HuH-7 (cell line): Measurements from ENCODE around the gene CACFD1.

Source experiments
- DNase-seq: peaks from one replicate; pipeline ENCODE4 v3.0.0; 2011; ENCODE audit warnings: low spot score

CACFD1 gene

GRCh38 chr9:133459476-133460404 is at the start of gene CACFD1:
Gene CACFD1 (plus strand): TSS chr9:133459978. CDS start chr9:133460067, 89 bp downstream.
- DNase-seq, result peak; percentile 99

DNA sequence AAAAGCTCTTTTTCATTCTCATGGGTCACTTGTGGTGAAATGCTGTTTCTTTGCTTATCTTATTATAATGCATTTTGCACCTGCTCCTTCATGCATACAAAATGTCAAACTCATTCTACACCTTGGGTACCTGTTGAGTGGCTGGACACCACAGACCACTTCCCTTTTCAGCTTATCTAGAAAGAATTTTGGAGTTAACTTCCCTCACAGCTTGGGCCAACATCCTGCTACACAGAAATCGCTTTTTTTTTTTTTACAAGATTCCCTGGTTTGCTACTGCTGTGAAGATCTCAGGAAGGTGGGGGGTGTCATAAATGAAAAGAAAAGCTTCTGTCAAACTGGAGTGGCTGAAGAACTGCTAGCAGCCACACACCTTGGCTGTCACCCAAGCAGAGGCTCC is 44.6 kb upstream of the CACFD1 start:
- no peak for DNase-seq

DNA sequence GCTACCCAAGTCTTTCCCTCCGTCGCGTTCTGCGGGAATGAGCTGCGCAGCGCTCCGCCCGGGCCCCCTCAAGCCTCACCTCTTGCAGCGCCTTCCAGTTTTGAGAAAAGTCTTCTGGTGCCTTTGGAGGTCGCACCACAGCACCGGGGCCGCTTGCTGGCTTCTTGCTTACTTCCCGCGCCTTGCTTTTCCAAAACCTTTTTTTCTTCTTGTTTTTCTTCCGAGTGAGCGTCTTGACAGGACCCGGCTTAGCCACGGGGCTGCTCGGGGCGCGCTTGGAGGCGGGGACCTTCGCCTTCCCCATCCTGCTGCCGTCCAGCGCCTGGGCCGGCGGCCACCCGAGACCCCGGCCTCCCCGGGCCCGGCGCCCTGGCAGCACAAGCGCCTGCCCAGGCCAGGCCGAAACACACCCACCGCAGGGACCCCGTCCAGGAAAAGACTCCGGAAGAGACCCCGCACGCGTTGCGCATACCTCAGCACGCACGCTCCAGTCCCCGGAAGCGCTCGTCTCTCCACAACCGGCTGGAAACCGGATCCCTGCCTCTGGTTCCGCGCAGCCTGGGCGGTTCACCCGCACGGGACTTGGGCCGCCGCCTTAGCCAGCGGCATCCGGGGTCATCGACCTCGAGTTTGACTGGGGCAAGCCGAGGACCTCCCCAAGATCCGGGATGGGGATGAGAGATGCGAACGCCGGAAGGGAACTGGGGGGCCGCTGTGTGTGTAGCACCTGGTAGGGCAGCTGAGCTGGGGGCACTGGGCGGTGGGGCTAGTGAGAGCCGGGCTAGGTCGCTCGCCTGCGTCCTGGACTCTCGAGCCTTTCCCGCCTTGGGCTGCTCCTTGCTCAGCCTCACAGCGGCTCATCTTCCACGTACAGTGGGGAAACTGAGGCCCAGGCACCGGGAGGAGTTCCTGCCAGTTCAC is 42.0 kb upstream of the CACFD1 start, which contains the start of gene REXO4:
TSS of gene REXO4 (minus strand) at position 470 of the 921 bp plus-strand sequence. CDS start at position 304, 166 bp downstream.
- peak; percentile 93 for DNase-seq

- no peak for DNase-seq
Observed at GRCh38 chr9:133419005-133419404, 40.8 kb upstream of the CACFD1 start.

DNA sequence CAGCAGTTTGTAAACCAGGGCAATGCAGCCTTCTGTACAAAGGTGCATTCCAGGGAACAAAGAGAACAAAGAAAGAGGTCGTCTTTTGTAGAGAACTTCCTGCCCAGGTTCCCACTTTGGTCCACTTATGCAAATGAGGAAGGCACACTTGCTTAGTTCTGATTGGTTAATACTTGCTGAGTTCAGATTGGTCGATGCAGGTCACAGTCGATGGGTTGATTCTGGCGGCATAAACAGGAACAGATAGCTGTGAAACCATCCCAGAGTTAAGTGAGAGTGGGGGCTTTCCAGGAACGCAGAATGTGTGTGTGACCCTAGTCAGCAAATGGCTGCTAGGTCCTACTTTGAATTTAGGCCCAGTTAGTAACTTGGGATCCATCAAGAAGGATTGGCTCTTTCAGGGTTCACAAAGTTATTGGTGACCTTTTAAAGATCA is 39.4 kb upstream of the CACFD1 start:
- no peak for DNase-seq

- DNase-seq, result no peak
Observed at GRCh38 chr9:133421615-133422542, 37.9 kb upstream of the CACFD1 start, which contains the start of gene ADAMTS13. Gene ADAMTS13 (plus strand): TSS chr9:133422367. CDS start chr9:133422444, 77 bp downstream.

DNA sequence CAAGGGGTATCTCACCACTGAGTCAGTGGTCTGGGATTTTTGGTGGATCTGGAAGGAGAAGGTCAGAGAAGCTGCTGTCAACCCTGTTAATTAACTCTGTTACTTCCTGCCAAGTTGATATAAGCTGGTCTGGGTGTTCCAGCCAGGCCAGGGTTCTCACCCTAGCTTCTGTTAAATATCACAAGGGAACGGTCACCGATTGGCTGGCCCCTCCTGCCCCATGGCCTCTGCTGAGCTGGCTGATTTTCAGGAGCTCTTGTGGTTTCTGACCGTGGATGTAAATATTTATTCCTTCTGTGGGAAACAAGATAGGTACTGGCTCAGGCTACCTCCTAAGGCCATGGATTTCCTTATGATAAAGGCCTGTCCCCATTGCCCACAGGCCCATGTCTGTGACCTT is 36.6 kb upstream of the CACFD1 start:
- DNase-seq, result no peak

DNA sequence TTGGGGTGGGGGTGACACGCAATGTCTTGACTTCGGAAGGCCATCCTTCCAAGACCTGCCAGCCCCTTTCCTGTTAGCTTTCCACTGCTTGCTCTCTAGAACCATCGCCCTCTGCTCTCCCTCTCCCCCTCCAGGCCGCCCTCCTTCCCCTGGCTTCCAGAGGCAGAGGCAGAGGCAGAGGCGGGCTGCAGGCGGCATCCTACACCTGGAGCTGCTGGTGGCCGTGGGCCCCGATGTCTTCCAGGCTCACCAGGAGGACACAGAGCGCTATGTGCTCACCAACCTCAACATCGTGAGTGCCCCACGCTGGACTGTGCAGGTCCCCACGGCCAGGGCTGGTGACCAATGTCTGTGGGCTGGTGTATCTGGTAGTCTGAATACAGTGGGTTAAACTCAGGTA is 35.6 kb upstream of the CACFD1 start:
- no peak for DNase-seq

DNA sequence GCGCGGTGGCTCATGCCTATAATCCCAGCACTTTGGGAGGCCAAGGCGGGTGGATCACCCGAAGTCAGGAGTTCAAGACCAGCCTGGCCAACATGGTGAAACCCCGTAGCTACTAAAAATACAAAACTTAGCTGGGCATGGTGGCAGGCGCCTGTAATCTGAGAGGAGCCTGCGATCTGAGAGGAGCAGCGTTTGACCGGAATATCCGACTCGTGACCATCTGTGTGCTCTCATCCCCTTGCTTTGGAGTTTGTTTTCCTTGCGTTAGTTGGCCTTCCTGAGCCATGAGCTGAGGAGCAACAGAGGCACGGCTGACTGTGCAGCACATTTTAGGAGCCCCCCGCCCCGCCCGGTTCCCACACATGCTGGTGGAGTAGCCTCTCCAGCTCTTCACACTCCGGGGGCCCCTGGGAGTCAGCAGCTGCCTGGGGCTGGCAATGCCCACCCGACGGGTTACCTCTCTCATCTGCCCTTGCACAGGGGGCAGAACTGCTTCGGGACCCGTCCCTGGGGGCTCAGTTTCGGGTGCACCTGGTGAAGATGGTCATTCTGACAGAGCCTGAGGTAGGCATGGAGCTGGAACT is 34.6 kb upstream of the CACFD1 start:
- no peak for DNase-seq

- no peak for DNase-seq
Observed at GRCh38 chr9:133426011-133426410, 33.8 kb upstream of the CACFD1 start.

DNA sequence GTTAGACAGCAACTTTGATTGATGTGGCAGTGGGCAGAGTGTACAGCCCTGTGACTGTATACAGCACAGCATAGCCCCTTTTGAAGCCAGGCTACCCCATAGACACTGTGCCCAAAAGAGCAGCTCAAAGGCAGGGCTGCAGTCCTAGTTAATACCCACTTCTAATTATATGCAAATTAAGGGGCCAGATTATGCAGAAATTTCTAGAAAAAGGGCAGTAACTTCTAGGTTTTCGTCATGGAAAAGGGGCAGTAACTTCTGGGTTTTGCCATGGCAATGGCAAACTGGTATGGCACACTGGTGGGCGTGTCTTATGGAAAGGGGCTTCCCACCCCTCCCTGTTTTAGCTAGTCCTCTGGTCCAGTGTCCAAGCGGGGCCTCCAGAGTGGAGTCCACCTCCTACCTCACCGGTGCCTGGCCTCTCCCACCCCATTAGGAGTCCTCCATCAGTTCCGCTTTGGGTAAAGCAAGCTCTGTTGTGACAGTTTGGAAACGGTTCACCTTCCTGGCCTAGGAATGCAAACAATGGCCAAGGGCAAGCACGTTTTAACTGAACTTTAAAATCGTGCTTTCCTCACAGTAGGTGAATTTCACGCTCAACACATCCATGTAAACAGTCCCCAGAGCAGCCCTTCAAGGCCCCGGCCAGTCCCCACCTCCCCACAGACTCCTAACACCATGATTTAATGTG is 32.0 kb upstream of the CACFD1 start:
- DNase-seq, result no peak

DNA sequence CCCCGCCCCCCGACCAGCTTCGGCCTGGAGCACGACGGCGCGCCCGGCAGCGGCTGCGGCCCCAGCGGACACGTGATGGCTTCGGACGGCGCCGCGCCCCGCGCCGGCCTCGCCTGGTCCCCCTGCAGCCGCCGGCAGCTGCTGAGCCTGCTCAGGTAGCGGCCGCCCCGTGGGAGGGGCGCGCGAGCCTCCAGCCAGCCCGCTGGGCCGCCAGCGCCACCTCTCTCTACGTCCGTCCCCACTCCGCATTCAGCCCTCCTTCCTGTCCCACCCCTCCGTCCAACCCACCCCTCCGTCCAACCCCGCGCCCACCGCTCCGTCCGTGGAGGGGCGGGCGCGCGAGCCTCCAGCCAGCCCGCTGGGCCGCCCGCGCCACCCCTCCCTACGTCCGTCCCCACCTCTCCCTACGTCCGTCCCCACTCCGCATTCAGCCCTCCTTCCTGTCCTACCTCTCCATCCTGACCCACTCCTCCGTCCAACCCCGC is 31.1 kb upstream of the CACFD1 start:
- peak; percentile 85 for DNase-seq

GRCh38 chr9:133429214-133429613 is 30.6 kb upstream of the CACFD1 start:
- DNase-seq, result no peak

DNA sequence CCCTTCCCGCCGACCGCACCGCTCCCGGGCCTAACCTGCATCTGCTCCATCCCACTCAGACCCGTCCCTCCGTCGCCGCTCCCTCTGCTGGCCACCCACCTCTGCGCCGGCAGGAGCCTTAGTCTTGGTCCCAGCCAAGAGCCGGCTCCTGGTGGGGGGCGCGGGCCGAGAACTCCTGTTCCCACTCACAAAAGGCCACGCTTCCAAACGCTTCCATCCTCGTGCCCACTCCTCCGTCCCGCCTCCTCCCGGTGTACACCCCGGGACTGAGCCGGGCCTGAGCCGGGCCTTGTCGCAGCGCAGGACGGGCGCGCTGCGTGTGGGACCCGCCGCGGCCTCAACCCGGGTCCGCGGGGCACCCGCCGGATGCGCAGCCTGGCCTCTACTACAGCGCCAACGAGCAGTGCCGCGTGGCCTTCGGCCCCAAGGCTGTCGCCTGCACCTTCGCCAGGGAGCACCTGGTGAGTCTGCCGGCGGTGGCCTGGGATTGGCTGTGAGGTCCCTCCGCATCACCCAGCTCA is 30.1 kb upstream of the CACFD1 start:
- DNase-seq, result peak; percentile 99

DNA sequence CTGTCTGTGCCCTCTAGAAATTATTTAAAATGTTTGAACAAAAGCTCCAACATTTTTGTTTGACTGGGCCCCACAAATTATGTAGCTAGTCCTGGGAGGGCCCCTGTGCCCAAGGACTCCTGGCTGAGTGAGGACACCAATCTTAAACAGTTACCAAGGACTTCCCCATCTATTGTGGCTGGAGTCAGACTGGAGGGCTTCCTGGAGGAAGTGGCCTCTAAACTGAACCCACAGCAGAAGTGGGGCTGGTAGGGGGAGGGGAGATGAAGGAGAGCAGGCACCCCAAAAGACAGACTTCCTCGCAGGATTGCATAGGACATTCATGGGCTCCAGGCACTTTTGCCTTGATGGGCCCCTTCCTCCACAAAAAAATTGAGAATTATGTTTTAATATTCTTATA is 29.5 kb upstream of the CACFD1 start:
- no peak for DNase-seq

DNA sequence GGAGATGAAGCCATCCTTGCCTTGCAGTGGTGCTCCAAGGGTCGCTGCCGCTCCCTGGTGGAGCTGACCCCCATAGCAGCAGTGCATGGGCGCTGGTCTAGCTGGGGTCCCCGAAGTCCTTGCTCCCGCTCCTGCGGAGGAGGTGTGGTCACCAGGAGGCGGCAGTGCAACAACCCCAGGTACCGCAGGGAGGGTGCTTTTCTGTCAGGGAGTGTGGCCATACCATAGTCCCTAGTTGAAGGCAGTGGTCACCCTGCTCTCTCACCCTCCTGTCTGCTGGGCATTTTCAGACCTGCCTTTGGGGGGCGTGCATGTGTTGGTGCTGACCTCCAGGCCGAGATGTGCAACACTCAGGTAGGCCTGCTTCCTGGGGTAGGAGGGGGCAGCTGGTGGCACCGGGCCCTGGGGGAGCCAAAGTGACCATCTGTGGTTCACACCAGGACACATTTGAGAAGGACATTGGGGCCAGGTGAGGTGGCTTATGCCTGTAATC is 26.4 kb upstream of the CACFD1 start:
- DNase-seq, result no peak

- DNase-seq, result no peak
Observed at GRCh38 chr9:133436681-133437080, 23.1 kb upstream of the CACFD1 start.

DNA sequence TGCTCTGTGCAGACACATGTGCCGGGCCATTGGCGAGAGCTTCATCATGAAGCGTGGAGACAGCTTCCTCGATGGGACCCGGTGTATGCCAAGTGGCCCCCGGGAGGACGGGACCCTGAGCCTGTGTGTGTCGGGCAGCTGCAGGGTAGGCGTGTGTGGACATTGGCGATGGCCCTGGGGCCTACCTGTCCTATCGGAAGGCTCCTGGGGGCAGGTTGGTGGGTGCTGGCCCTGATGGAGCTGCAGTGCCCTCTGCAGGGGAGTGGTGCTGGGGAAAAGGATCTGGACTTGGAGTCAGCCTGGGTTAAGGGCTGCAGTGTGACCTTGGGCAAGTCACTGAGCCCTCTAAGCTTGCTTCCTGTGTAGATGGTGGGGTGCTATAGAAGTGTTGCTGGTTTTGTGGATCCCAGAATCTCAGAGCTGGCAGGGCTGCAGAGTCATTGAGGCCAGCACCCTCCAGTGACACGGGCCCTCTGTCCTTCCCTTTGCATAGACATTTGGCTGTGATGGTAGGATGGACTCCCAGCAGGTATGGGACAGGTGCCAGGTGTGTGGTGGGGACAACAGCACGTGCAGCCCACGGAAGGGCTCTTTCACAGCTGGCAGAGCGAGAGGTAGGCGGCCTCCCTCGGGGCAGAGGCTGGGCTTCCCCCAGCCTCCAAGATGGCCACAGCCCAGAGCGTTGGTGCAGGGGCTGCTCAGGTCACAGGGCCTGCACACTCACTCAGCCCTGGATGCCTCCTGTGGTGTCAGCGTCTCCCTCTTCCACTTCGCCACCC is 21.8 kb upstream of the CACFD1 start:
- DNase-seq, result peak; percentile 79

DNA sequence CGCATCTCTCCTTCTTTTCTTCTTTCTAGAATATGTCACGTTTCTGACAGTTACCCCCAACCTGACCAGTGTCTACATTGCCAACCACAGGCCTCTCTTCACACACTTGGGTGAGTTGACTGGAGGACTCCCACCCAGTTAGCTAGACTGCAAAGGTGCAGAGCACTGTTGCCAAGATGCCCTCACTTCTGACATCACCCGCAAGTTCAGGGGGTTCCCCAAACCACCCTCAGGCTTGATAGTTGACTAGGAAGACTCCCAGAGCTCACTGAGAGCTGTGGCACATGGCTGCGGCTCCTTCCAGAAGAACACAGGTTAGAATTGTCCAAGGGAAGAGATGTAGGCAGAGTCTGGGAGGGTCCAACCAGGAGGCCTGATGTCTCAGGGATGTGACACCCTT is 20.4 kb upstream of the CACFD1 start:
- DNase-seq, result no peak
